AG10803 (cell line): ENCODE data around the gene NEDD4L.

Experiments
- DNase-seq: peaks from one replicate; pipeline ENCODE4 v3.0.0; 2010; ENCODE audit warnings: low read depth
- H3K4me3 ChIP-seq: 2 replicates; pipeline ENCODE4 v1.5.1; 2011; ENCODE audit warnings: mild to moderate bottlenecking, low read length, control low read depth
- TF ChIP-seq, protein P1 (sequence below): conservative IDR thresholded peaks from 2 replicates; pipeline ENCODE4 v1.5.1; 2011; ENCODE audit warnings: mild to moderate bottlenecking, low read length, control low read depth, inconsistent platforms

Gene NEDD4L

GRCh38 chr18:58177896-58178470 is 134.0 kb downstream of the NEDD4L start:
- DNase-seq: no peak
- H3K4me3 ChIP-seq: no peak overlapping the region
- TF ChIP-seq, protein P1, sequence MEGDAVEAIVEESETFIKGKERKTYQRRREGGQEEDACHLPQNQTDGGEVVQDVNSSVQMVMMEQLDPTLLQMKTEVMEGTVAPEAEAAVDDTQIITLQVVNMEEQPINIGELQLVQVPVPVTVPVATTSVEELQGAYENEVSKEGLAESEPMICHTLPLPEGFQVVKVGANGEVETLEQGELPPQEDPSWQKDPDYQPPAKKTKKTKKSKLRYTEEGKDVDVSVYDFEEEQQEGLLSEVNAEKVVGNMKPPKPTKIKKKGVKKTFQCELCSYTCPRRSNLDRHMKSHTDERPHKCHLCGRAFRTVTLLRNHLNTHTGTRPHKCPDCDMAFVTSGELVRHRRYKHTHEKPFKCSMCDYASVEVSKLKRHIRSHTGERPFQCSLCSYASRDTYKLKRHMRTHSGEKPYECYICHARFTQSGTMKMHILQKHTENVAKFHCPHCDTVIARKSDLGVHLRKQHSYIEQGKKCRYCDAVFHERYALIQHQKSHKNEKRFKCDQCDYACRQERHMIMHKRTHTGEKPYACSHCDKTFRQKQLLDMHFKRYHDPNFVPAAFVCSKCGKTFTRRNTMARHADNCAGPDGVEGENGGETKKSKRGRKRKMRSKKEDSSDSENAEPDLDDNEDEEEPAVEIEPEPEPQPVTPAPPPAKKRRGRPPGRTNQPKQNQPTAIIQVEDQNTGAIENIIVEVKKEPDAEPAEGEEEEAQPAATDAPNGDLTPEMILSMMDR: no peak

DNA sequence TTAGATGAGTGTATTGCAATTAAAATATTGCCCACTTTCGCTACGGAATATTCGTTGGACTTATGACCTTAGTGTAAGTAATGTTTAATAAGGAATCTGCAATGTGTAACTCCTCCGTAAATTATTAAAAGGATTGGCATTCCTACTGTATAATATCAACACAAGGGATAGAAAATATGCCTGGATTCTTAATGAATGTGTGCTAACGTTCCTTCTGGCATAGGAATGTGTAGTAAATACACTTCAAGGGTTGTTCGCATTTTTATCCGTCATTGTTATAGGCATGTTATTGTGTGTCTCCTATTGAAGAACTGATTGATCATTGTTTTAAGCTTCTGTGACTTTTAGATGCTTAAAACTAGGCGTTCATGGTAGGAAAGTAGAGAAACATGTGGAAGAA is 134.5 kb downstream of the NEDD4L start:
- H3K4me3 ChIP-seq: no peak overlapping the region
- DNase-seq: peak; percentile 23
- TF ChIP-seq, protein P1: no peak

GRCh38 chr18:58180172-58180571 is 136.1 kb downstream of the NEDD4L start:
- no peak overlapping the region for H3K4me3 ChIP-seq
- TF ChIP-seq, protein P1: no peak
- DNase-seq: no peak

GRCh38 chr18:58180738-58181353 is 136.8 kb downstream of the NEDD4L start:
- no peak overlapping the region for H3K4me3 ChIP-seq
- peak; percentile 33 for DNase-seq
- TF ChIP-seq, protein P1: peak; percentile 90

- TF ChIP-seq, protein P1: no peak
- H3K4me3 ChIP-seq: no peak overlapping the region
- no peak for DNase-seq
These were observed 138.0 kb downstream of the NEDD4L start for GRCh38 chr18:58181988-58182387.

DNA sequence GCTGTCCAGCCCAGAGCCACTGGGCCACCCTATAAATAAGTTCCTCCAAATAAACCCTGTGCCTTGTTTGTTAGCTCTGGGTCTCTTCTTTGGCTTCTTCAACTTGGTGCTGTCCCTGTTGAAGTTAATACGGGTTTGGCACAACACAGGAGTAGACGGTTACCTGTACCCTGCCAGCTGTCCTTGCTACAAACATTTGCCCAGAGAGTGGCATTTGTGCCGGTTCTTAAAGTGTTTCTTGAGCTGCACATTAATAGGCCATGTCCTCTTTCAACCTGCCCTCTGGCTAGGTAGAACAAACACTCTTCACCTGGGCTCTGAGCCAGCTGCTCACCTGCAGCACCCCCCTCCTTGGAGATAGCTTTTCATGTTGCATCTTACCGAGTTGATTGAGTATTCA is 139.2 kb downstream of the NEDD4L start:
- TF ChIP-seq, protein P1: no peak
- no peak overlapping the region for H3K4me3 ChIP-seq
- no peak for DNase-seq

DNA sequence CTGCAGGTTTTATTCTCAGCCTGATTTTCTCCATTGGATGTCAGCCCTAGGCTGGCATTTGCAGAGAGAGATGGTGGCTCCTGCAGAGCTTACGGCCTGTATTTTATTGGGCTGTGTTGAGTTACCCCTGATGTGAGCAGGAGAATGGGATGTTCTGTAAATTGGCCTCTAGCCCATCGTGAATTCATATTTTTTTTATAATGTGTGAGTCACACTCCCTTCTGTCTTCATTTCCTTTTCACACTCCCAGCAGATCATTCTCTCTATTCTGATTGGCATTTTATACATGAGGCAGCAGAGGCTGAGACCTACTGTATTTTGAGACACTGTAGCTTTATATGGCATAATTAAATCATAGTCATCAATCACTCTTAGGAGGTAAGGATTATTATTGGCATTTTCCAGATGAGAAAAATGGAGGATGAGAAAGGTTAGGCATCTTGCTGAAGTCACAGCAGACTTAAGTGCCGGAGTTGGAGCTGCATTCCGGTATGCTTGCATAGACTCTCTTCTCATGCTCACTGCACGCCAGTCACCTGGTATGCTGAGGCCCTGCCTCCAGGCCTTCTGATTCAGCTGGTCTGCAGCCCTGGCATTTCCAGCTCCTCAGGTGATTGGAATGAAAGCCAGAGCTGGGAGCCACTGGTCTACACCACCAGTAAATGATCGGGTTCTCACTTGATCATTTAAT is 142.4 kb downstream of the NEDD4L start:
- TF ChIP-seq, protein P1: no peak
- H3K4me3 ChIP-seq: no peak overlapping the region
- peak; percentile 57 for DNase-seq
